Activated T-helper 2 cell treated with anti-CD3 and anti-CD28 coated beads, Interferon-gamma antibody, Interleukin-2, Interleukin-4, amounts not matched to agents 10 μg/mL and 5 μg/mL and 100 μg/mL, durations not matched to agents 14 hours and 24 hours and 36 hours (primary cell): ENCODE measurements around the gene NCKAP5L. TPM values are rescaled to one million over a fixed set of nuclear protein-coding genes. Genes with fewer than 3 reads are reported as not detected.
"Not testable (repeated sequence)": the region's sequence is repeated elsewhere in the genome, so short reads cannot be mapped to it uniquely, and the experiment has no call there.

Source experiments
- DNase-seq: peaks from one replicate; pipeline ENCODE4 v3.0.0; 2021; ENCODE audit warnings: low spot score
- H3K27ac Mint-ChIP-seq: one replicate; pipeline ENCODE4 v1.8.0; 2021; ENCODE audit warnings: mixed read lengths
- H3K27me3 Mint-ChIP-seq: one replicate; pipeline ENCODE4 v1.8.0; 2021; ENCODE audit warnings: low read depth, mixed read lengths
- H3K36me3 Mint-ChIP-seq: one replicate; pipeline ENCODE4 v1.8.0; 2021; ENCODE audit warnings: low read depth, mixed read lengths
- H3K4me1 Mint-ChIP-seq: one replicate; pipeline ENCODE4 v1.8.0; 2021; ENCODE audit warnings: low read depth, mixed read lengths
- H3K4me3 Mint-ChIP-seq: one replicate; pipeline ENCODE4 v1.8.0; 2021; ENCODE audit warnings: low read depth, mild to moderate bottlenecking, moderate library complexity, mixed read lengths
- H3K9me3 Mint-ChIP-seq: one replicate; pipeline ENCODE4 v1.8.0; 2021; ENCODE audit warnings: mixed read lengths
- intact Hi-C: fragments of 100-400 bp; cut with micrococcal nuclease; formaldehyde crosslinking; loops from one replicate; pipeline ENCODE4 v1.15.1; 2023
- total RNA-seq: library from RNA; stranded (reverse); gene quantifications from 2 replicates; pipeline ENCODE4 v1.2.3, GENCODE V29; 2022

NCKAP5L gene
- total RNA-seq, 1 donor from 2014 or later = 5.3 TPM

GRCh38 chr12:49869816-49870500, 41.7 kb upstream of the NCKAP5L start:
- intact Hi-C loops = loop anchor here (5.0 to 10.0 kb wide), 2 partner anchors 55 to 77 kb away; no protein-coding TSS in a partner anchor
- DNase-seq = no peak
- H3K4me1 Mint-ChIP-seq = no peaks in the 10 kb centered on the region
- no peaks in the 10 kb centered on the region for H3K36me3 Mint-ChIP-seq
- peaks cover 2% of the 10 kb centered on the region for H3K27me3 Mint-ChIP-seq
- no peaks in the 10 kb centered on the region for H3K9me3 Mint-ChIP-seq
- no peak overlapping the region for H3K27ac Mint-ChIP-seq
- H3K4me3 Mint-ChIP-seq = no peak overlapping the region

- DNase-seq = no peak
- Mint-ChIP-seq H3K4me3 (no peak overlapping the region), H3K27ac (no peak overlapping the region), H3K4me1 (no peaks in the 10 kb centered on the region), H3K27me3 (no peaks in the 10 kb centered on the region), H3K9me3 (no peaks in the 10 kb centered on the region), H3K36me3 (no peaks in the 10 kb centered on the region)
- intact Hi-C loops = loop anchor here (5.0 to 10.0 kb wide), 2 partner anchors 56 to 78 kb away; no protein-coding TSS in a partner anchor
Observed at GRCh38 chr12:49868952-49869815, 41.0 kb upstream of the NCKAP5L start.

DNA sequence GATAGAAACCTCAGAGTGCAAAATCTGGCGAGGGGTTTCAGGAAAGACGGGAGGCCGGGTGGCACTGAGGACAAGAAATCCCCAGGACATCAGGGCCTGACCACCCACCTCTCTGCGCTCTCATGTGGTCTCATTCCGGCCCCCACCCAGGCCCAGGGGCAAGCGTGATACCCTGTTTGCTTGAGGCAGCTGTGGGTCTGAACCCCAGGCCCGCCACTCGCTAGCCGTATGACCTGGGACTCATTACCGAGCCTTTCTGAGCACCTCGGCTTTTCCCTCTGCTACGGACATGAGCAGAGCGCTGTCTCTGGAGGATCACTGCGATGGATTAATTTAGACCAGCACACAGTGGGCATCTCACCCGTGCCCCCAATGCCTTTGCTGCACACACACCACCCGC, 40.2 kb upstream of the NCKAP5L start:
- H3K4me3 Mint-ChIP-seq = no peak overlapping the region
- H3K36me3 Mint-ChIP-seq = no peaks in the 10 kb centered on the region
- no peaks in the 10 kb centered on the region for H3K27me3 Mint-ChIP-seq
- H3K4me1 Mint-ChIP-seq = no peaks in the 10 kb centered on the region
- no peak overlapping the region for H3K27ac Mint-ChIP-seq
- no peaks in the 10 kb centered on the region for H3K9me3 Mint-ChIP-seq
- no peak for DNase-seq
- intact Hi-C loops = loop anchor here (5.0 to 10.0 kb wide), 2 partner anchors 56 to 79 kb away; no protein-coding TSS in a partner anchor

GRCh38 chr12:49867570-49868341, 39.5 kb upstream of the NCKAP5L start:
- DNase-seq = no peak
- H3K27ac Mint-ChIP-seq = no peak overlapping the region
- H3K9me3 Mint-ChIP-seq = no peaks in the 10 kb centered on the region
- no peaks in the 10 kb centered on the region for H3K36me3 Mint-ChIP-seq
- H3K4me3 Mint-ChIP-seq = no peak overlapping the region
- intact Hi-C loops = loop anchor here (1.0 to 10.0 kb wide), 4 partner anchors 57 to 189 kb away; no protein-coding TSS in a partner anchor
- no peaks in the 10 kb centered on the region for H3K4me1 Mint-ChIP-seq
- no peaks in the 10 kb centered on the region for H3K27me3 Mint-ChIP-seq

- no peaks in the 10 kb centered on the region for H3K36me3 Mint-ChIP-seq
- no peaks in the 10 kb centered on the region for H3K27me3 Mint-ChIP-seq
- DNase-seq = peak; percentile 59
- H3K4me1 Mint-ChIP-seq = no peaks in the 10 kb centered on the region
- H3K9me3 Mint-ChIP-seq = no peaks in the 10 kb centered on the region
- intact Hi-C loops = loop anchor here (1.0 to 10.0 kb wide), 4 partner anchors 58 to 189 kb away; no protein-coding TSS in a partner anchor
- H3K27ac Mint-ChIP-seq = no peak overlapping the region
- H3K4me3 Mint-ChIP-seq = no peak overlapping the region
Observed at GRCh38 chr12:49866859-49867569, 38.8 kb upstream of the NCKAP5L start.

- no peak for DNase-seq
- H3K4me1 Mint-ChIP-seq = no peaks in the 10 kb centered on the region
- intact Hi-C loops = loop anchor here (5.0 to 10.0 kb wide), 2 partner anchors 59 to 82 kb away; no protein-coding TSS in a partner anchor
- H3K4me3 Mint-ChIP-seq = no peak overlapping the region
- H3K9me3 Mint-ChIP-seq = no peaks in the 10 kb centered on the region
- H3K36me3 Mint-ChIP-seq = no peaks in the 10 kb centered on the region
- no peaks in the 10 kb centered on the region for H3K27me3 Mint-ChIP-seq
- H3K27ac Mint-ChIP-seq = no peak overlapping the region
Observed at GRCh38 chr12:49865782-49866135, 37.5 kb upstream of the NCKAP5L start.

DNA sequence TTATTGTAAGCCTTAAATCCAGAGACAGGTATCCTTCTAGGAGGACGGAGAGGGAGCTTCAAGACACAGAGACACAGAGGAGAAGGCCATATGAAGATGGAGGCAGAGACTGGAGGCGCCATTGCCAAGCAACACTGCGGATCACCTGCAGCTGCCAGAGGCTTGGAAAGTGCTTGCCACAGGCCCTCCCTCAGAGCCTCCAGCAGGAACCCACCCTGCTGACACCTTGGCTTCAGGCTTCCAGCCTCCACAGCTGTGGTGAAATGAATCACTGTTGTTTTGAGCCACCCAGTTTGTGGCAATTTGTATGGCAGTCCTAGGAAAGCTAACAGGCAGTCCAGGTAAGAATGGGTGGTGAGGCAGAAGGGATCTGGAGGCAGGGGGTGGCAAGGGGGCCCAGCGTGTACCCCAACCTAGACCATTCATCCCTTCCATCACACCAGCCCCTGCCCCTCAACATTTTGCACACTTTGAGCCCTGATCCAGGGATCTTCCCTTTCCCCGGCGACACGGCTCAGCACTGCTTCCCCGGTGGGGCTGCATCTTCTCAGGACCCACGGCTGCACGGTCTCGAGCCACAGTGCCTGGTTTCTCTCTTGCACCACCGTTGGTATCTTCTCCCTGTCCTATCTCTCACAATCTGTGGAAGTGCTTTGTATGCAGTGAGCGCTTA, 37.0 kb upstream of the NCKAP5L start:
- no peak overlapping the region for H3K27ac Mint-ChIP-seq
- no peaks in the 10 kb centered on the region for H3K36me3 Mint-ChIP-seq
- no peak overlapping the region for H3K4me3 Mint-ChIP-seq
- H3K4me1 Mint-ChIP-seq = no peaks in the 10 kb centered on the region
- H3K9me3 Mint-ChIP-seq = no peaks in the 10 kb centered on the region
- intact Hi-C loops = loop anchor here (5.0 to 10.0 kb wide), 2 partner anchors 60 to 82 kb away; no protein-coding TSS in a partner anchor
- H3K27me3 Mint-ChIP-seq = no peaks in the 10 kb centered on the region
- no peak for DNase-seq

GRCh38 chr12:49864798-49865090, 36.5 kb upstream of the NCKAP5L start:
- Mint-ChIP-seq H3K9me3 (no peaks in the 10 kb centered on the region), H3K4me1 (no peaks in the 10 kb centered on the region), H3K4me3 (no peak overlapping the region), H3K27me3 (no peaks in the 10 kb centered on the region), H3K36me3 (no peaks in the 10 kb centered on the region), H3K27ac (no peak overlapping the region)
- no peak for DNase-seq
- intact Hi-C loops = loop anchor here (5.0 to 10.0 kb wide), 2 partner anchors 60 to 83 kb away; no protein-coding TSS in a partner anchor

DNA sequence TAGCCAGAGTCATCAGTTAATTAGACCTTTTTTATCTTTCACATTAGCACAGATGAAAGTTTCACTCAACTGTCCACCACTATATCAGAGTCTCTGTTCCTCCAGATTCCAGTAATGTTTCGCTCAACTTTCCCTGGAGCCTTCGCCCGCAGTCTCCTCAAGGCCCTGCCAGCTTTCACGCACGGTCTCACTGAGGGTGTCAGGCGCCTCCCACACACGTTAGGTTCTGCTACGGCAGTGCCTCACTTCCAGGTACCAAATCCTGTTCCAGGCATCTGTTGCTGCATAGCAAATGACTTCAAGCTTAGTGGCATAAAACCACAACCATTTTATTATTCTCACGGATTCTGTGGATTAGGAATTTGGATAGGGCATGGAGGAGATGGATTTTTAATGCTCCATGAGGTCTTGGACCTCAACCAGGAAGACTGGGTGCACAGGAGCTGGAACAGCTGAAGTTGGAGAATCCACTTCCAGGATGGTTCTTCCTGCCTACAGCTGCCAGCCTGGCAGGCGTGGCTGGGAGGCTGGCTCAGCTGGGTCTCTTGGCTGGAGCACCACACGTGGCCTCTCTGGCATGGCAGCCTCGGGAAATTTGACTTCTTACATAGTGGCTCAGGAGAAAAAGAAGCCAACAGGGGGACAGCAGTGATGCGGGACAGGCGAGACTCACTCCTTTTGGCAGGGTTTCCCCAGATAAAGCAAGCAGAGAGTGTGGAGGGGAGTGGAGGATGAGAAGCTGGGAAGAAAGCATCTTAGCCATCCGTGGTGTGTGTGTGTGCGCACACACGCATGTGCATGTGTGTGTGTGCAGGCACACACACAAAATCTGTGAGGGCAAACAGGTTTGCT, 36.0 kb upstream of the NCKAP5L start:
- DNase-seq = no peak
- no peaks in the 10 kb centered on the region for H3K9me3 Mint-ChIP-seq
- H3K27me3 Mint-ChIP-seq = no peaks in the 10 kb centered on the region
- H3K4me3 Mint-ChIP-seq = no peak overlapping the region
- no peaks in the 10 kb centered on the region for H3K4me1 Mint-ChIP-seq
- intact Hi-C loops = loop anchor here (10.0 kb wide), 1 partner anchor 61 kb away; no protein-coding TSS in a partner anchor
- no peaks in the 10 kb centered on the region for H3K36me3 Mint-ChIP-seq
- H3K27ac Mint-ChIP-seq = no peak overlapping the region

DNA sequence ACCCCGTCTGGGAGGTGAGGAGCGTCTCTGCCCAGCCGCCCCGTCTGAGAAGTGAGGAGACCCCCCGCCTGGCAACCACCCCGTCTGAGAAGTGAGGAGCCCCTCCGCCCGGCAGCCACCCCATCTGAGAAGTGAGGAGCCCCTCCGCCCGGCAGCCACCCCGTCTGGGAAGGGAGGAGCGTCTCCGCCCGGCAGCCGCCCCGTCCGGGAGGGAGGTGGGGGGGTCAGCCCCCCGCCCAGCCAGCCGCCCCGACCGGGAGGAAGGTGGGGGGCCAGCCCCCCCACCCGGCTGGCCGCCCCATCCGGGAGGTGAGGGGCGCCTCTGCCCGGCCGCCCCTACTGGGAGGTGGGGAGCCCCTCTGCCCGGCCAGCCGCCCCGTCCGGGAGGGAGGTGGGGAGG, 32.7 kb upstream of the NCKAP5L start:
- not testable (repeated sequence) for DNase-seq, H3K4me1 Mint-ChIP-seq, H3K36me3 Mint-ChIP-seq, H3K9me3 Mint-ChIP-seq, H3K27me3 Mint-ChIP-seq, H3K27ac Mint-ChIP-seq, H3K4me3 Mint-ChIP-seq
- intact Hi-C loops = loop anchor here (10.0 kb wide), 1 partner anchor 64 kb away; no protein-coding TSS in a partner anchor

- H3K4me1 Mint-ChIP-seq, intact Hi-C loops, H3K4me3 Mint-ChIP-seq, H3K36me3 Mint-ChIP-seq, H3K9me3 Mint-ChIP-seq, DNase-seq, H3K27ac Mint-ChIP-seq: not testable (repeated sequence)
- H3K27me3 Mint-ChIP-seq = peaks cover 25% of the 10 kb centered on the region
Observed at GRCh38 chr12:49855890-49856289, 27.7 kb upstream of the NCKAP5L start.
